Right ventricle myocardium superior (tissue), 1 donor: ENCODE data around the gene CASTOR2. TPM values are rescaled to one million over a fixed set of nuclear protein-coding genes. Genes with fewer than 3 reads are reported as not detected.
A peak's percentile ranks its signal among the peaks of the same experiment; 100 is the strongest.
"Not testable (repeated sequence)": the region's sequence is repeated elsewhere in the genome, so short reads cannot be mapped to it uniquely, and the experiment has no call there.

Source experiments
- ATAC-seq: fragments of 200-7000 bp; cut with Tn5 transposase; one replicate; pipeline ENCODE4 v1.9.1; 2020; ENCODE audit warnings: mild to moderate bottlenecking; ENCODE audit not compliant: poor library complexity
- DNase-seq: peaks from one replicate; pipeline ENCODE4 v3.0.0-alpha.2; 2020
- intact Hi-C: fragments of 100-400 bp; cut with DNase I; formaldehyde crosslinking; loops from one replicate; pipeline ENCODE4 v1.11.2; 2022
- total RNA-seq: library from RNA; stranded (reverse); fragmentation: NEBNext Ultra II Directional; extraction: Animal tissue kit (Norgen Biotek cat#: 25700); gene quantifications from one replicate; pipeline ENCODE4 v1.2.1, GENCODE V29; 2021
- donor health status: DM: no; HTN: yes; CAD: no; lungs with severe emphysema.

Gene CASTOR2
- total RNA-seq, 1 donor from 2014 or later: 36.2 TPM

DNA sequence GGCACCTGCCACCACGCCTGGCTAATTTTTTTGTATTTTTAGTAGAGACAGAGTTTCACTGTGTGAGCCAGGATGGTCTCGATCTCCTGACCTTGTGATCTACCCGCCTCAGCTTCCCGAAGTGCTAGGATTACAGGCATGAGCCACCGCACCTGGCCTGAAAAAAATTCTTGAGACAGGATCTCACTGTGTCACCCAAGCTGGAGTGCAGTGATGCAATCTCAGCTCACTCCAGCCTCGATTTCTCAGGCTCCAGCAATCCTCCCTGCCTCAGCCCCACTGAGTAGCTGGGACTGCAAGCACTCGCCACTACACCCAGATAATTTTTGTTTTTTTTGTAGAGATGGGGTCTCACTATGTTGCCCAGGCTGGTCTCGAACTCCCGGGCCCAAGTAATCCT, 13.0 kb downstream of the CASTOR2 start:
- ATAC-seq, intact Hi-C loops, DNase-seq: not testable (repeated sequence)

DNA sequence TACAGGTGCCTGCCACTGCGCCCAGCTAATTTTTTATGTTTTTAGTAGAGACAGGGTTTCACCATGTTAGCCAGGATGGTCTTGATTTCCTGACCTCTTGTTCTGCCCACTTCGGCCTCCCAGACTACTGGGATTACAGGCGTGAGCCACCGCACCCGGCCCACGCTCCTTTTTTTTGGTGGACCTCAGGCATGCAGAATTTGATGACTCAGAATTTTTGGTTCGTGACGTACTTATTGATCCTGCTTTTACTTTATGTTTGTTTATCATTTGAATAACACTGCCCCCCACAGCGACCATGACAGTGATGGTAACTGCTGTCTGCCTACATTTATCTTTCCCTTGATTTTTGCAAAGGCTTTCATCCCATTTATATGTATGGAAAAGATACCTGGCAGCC, 23.9 kb downstream of the CASTOR2 start:
- intact Hi-C loops, ATAC-seq, DNase-seq: not testable (repeated sequence)

DNA sequence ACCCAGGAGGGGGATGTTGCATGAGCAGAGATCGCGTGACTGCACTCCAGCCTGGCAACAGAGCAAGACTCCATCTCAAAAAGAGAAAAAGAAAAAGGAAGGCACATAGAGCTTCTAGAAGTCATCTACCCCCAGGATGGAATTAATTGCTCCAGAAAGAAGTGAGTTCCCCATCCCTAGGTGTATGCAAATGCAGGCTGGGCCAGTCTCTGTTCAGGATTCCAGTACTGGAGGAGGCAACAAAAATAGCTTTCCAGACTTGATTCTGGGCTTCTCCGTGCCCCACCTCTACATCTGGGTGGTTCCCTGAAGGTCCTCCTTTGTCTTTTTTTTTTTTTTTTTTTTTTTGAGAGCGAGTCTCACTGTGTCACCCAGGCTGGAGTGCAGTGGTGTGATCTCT, 28.6 kb downstream of the CASTOR2 start:
- DNase-seq (no peak), ATAC-seq (no peak)
- intact Hi-C loops: no loop called here

DNA sequence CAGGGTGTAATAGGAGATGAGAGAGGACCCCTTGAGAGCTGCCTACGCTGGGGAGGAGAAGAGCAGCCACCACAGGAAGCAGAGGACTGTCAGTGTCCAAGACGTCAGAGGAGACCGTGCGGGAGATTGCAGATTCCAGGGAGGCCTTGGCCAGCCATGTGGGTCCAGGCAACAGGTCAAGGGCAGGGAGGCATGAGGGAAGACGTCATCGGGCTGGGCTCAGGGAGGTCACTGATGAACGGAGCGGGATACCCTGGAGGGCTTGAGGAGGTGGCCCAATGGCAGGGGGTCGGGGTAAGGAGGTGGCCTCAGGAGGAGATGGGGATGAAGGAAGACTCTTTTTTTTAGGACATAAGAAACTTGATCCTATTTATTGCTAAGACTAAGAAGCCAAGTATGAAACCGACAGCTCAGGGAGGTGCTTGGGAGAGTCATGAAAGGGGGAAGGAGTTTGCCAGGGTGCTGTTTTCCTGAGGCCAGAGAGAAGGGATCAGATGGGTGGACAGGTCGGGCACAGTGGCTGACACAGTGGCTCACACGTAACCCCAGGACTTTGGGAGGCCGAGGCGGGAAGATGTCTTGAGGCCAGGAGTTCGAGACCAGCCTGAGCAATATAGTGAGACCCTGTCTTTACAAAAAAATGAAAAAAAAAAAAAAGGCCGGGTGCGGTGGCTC, 30.5 kb downstream of the CASTOR2 start:
- ATAC-seq, intact Hi-C loops, DNase-seq: not testable (repeated sequence)

DNA sequence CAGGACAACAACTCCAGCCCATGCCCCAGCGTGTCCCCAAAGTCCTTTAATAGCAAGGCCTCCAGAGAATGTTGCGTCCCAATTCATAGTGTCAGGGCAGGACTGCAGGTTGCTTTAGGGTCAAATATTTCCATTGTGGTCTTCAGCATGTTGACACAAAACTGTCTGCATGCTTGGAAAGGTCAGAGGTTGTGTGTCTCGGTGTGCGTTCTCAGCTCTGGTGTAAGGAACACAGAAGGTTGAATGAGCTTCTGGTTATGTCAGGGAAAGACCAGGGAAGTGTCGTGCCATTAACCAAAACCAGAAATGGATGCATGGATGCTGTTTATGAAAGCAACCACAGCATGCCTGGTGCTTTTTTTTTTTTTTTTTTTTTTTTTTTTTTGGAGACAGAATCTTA, 31.9 kb downstream of the CASTOR2 start:
- peak; percentile 18 for ATAC-seq
- DNase-seq, intact Hi-C loops: not testable (repeated sequence)

DNA sequence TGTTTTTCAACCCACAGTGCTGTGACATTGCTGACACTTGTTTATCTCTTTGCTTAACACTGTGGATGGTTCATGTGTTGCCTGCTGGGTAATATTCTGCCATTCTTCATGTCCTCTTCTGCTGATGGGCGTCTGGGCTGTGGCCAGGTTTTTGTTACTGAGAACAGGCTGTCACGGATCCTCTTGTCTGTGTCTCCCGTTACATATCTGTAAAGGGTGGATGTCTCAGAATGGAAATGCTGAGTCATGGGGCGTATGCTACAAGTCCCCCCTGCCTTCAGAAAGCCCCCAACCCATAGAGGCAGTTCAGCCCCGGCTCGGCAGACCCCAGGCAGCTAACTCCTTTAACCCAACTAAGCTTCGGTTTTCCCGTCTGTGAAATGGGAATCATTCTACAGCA, 33.3 kb downstream of the CASTOR2 start:
- intact Hi-C loops: not testable (repeated sequence)
- DNase-seq: peak; percentile 73
- peak; percentile 80 for ATAC-seq

DNA sequence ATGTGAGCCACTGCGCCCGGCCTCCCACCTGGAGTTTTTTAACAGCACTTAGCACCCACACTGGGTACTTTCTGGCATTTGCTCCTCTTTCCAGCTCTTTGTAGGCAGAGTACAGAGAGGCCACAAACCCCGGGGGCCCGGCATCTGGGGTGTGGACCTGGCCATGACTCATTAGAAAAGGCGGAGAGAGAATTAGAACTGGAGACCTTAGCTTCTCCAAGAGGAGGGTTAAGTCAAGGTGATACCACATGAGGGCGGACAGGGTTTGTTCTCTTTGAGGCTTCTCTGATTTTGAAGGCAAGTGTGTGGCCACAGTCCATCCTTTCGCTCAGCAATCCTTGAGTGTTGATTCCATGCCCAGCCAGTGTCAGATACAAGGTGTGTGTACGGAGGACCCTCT, 36.9 kb downstream of the CASTOR2 start:
- intact Hi-C loops, ATAC-seq, DNase-seq: not testable (repeated sequence)

DNA sequence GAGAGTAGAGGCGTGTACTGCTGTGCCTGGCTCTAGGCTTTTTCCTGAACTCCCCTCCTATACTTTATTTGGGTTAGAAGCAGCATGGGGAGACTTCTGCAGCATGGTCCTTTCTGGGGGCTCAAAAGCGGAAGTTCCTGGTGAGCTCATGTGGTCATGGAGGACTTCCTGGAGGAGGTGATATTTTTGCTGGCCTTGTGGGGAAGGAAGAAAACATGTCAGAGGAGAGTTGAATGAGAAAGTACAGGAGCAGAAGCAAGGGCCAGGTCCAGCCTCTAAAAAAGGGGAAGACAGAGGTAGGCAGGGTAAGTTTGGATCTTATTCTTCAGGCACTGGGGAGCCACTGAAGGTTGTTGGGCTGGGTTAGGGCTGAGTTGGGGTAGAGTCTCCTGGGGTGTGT, 45.5 kb downstream of the CASTOR2 start:
- DNase-seq (no peak), ATAC-seq (no peak)
- intact Hi-C loops: no loop called here

DNA sequence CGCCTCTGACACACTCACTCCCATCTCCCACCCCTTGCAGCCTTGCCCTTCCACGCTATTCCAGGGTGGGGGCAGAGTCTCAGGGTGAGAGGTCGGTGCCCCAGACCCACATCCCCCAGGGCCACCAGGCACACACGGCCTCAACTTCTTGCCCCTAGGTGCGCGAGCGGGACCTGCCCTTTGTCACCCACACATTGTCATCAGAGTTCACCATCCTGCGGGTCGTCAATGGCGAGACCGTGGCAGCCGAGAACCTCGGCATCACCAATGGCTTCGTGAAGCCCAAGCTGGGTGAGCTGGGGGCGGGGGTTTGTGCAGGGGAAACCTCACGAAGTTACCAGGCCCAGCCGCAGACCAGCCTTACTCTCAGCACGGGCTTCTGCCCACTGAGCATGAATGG, 53.3 kb downstream of the CASTOR2 start:
- ATAC-seq: no peak
- intact Hi-C loops: no loop called here

DNA sequence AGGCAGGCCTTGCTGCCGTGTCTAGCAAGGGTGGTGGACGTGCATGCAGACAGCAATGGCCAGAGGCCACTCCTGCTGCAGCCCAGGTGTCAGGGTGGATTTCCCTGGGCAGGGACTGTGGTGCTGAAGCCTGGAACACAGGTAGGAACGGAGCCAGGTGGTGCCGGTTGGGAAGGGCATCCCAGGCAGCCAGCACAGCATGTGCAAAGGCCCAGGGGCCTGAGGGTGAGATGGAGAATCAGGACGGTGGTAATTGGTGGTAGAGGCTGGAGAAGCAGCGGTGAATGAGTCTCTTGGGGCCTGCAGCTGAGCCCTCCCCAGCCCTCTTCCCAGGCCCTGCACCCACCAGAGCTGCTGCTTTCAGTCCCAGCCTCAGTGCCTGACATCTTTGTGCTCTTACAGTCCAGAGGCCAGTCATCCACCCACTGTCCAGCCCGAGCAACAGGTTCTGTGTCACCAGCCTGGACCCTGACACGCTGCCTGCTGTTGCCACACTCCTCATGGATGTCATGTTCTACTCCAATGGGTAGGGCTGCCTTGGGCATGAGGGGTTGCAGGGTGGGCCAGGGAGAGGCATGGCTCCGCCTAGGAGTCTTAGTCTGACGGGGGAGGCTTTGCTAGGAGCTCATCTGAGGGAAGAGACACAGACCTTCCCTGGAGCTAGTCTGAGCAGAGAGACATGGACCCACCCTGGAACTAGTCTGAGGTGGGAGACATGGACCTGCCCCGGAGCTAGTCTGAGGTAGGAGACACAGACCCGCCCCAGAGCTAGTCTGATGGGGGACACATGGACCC, 54.3 kb downstream of the CASTOR2 start:
- intact Hi-C loops: no loop called here
- no peak for DNase-seq
- ATAC-seq: no peak

More for the DNA sequence above, 53.3 kb downstream of the CASTOR2 start:
- no peak for DNase-seq

DNA sequence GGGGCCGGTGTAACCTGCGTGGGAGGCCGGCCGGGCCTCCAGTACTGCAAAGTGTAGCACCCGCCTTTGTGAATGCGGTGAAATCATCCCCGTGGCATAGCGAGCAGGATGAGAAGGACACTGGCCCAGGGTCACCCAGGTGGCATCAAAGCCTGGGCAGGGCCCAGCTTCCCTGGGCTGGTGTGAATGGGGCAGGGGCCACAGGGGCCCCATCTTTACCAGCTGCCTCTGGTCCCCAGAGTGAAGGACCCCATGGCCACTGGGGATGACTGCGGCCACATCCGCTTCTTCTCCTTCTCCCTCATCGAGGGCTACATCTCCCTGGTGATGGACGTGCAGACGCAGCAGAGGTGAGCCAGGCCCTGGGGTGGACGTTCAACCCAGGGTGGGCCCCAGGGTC, 55.3 kb downstream of the CASTOR2 start:
- intact Hi-C loops: no loop called here
- DNase-seq: no peak

DNA sequence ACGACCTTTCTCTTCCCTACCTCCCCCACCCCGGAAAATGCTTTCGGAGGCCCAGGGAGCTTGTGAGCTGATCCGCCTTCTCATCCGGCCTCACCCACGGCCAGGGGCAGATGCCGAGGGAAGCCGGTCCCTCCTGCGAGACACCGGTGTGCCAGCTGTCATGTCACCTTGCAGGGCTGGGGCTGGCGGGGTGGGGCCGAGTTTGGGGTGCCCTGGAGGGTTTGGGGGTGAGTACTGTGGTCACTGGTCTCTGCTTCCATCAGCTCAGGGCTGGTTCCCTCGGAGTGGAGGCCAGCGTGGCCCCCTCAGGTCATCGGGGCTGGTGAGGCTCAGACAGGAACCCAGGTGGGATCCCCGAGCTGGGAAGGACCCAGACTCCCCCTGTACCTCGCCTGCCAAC, 60.4 kb downstream of the CASTOR2 start:
- intact Hi-C loops: no loop called here
- no peak for DNase-seq
- ATAC-seq: no peak

More for the DNA sequence above, 55.3 kb downstream of the CASTOR2 start:
- ATAC-seq: no peak

DNA sequence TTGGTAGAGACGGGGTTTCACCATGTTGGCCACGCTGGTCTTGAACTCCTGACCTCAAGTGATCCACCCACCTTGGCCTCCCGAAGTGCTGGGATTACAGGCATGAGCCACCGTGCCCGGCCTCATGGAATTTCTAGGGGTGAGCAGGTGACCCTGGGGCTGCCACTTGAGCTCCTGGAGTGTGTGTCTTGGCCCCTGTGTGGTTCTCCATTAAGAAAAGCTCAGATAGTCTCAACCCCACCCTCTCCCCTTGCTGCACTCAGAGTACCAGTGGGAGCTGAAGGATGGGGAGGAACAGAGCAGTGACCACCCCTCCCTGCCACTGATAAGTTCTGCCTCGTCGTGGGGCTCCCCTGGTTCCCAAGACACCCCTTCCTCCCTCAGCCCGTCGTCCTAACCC, 63.8 kb downstream of the CASTOR2 start:
- ATAC-seq (no peak), DNase-seq (no peak)
- intact Hi-C loops: no loop called here

DNA sequence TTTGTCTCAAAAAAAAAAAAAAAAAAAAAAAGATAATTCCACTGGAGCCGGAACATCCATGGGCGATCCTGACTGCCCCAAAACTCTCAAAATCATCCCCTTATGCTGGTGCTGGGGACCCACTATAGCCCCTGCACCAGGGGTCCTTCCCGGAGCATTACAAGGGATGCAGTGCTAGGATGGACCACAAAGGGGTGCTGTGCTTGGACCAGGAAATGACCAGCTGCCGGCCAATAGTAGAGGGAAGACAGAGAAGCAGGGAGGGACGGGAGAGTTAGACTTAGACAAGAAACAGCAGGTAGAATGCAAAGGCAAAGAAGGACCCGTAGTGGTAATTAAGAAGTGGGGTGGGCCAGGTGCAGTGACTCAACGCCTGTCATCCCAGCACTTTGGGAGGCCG, 68.6 kb downstream of the CASTOR2 start:
- no peak for DNase-seq
- no peak for ATAC-seq
- intact Hi-C loops: no loop called here

DNA sequence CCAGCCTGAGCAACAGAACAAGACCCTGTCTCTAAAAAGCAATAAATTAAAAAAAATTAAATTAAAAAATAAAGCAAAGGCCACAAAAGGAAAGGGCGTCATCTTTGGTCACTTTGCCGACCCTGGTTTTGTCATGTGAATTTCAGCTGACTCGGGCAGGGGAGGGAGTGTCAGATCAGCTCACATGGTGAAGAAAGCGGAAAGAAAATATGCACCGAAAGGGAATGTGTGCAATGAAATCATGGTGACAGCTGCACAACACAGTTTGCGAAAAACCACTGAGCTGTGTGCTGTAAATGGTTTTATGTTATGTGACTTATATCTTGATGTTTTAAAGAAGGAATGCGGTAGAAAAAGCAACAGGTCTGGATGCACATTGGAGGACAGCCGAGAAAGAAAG, 69.3 kb downstream of the CASTOR2 start:
- DNase-seq: no peak
- ATAC-seq: no peak
- intact Hi-C loops: no loop called here

DNA sequence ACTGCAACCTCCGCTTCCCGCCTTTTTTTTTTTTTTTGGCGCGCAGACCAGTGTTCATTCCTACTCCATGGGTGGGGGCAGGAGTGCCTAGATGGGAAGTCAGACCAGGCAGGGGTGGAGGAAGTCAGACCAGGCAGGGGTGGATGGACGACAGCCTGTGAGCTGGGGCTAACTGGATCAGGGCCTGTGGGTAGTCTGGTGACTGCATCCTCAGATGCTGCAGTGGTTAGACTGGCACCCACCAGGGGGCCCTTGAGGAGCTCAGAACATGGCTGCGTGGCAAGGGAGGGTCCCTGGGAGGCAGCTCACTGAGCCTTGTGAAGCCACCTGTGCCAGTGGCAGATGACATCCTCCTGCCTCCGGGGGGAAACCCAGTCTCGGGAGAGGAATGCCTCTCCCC, 74.0 kb downstream of the CASTOR2 start:
- DNase-seq (no peak), ATAC-seq (no peak)
- intact Hi-C loops: no loop called here

DNA sequence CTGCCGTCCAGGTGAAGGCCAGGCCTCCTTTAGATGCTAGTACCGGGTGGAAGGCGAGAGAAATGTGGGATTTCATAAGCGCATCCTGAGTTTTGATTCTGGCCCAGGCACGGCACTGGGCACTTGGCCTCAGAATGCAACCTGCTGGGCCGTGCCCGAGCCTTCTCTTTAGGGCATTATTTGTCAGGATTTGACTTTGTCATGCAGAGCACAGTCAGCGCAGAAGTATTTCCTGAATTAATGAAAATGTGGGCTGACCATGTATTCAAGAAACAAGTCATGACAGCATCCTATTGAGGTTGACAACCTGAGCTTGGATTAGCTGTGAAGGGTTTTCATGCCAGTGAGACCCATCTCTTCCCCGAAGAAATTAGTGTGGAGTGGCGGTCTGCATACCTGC, 74.7 kb downstream of the CASTOR2 start:
- intact Hi-C loops: no loop called here
- DNase-seq (no peak), ATAC-seq (no peak)

DNA sequence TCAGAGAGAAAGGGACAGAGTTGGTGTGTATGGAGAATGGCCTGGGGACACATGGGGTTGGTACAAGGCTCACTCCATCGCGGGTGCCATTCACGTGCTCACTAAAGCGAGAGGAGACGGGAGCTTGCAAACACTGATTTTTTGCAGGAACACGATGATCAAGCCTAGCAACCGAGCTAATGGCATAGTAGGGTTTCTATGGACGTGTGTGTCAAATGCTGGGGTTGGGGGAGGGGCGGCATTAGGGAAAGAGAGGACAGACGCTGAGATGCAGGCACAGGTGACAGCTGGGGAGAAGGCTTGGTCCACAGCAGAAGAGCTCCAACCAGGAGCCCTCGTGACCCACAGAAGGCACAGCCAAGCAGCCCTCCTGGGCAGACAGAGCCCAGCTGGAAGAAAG, 75.2 kb downstream of the CASTOR2 start:
- ATAC-seq: no peak
- no peak for DNase-seq
- intact Hi-C loops: no loop called here

DNA sequence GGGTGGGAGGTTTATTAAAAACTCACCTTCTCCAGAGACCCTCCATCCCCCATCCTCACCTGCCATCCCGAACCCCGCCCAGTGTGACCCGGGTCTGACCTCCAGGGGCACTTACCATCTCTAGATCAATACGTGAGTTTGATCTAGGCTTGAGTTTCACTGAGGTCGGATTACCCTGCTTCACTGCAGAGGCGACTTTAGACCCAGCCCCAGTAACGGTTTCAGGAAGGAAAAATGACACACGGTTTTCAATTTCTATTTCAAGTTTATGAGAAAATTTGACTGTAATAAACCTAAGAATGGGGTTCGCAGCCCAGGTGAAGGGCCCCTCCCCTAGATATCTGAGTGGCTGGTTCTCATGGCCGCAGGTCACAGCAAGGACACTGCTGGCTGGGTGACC, 76.0 kb downstream of the CASTOR2 start:
- no peak for ATAC-seq
- intact Hi-C loops: no loop called here
- no peak for DNase-seq

DNA sequence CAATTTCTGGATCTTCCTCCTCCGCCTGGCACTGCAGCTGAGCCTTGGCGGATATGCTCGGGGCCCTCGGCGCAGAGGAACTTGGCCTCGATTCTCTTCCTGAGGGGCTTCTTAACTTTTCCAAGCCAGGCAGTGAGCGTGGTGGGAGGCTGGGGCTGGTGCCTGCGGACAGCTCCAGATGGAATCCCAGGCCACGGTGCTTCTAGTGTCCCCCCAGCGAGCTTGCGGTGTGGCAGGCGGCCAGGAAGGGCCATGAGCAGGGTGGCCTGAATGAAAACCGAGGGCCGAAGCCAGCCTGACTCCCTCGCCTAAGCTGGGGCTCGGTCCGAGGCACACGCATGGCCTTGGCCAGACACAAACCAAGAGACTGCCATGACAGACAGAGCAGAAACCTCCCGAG, 77.8 kb downstream of the CASTOR2 start:
- intact Hi-C loops: no loop called here
- DNase-seq (no peak), ATAC-seq (no peak)
